Astrocyte (in vitro differentiated cells and primary cell): ENCODE measurements around the gene ANKUB1. TPM values are rescaled to one million over a fixed set of nuclear protein-coding genes. Genes with fewer than 3 reads are reported as not detected.

ENCODE experiments used
- DNase-seq: peaks from one replicate; pipeline ENCODE4 v3.0.0-alpha.2; 2010; ENCODE audit warnings: low read depth
- FAIRE-seq: peaks from 2 replicates; lab custom pipeline; 2011; peaks lifted over from hg19 to GRCh38; lab: Jason Lieb, UNC
- H2AFZ ChIP-seq: 2 replicates; pipeline ENCODE4 v1.6.0; 2012; ENCODE audit warnings: low read depth, low read length, inconsistent platforms
- H3K27ac ChIP-seq: 2 replicates; pipeline ENCODE4 v1.5.1; 2011; ENCODE audit warnings: low read depth, low read length, inconsistent platforms
- H3K27me3 ChIP-seq: 2 replicates; pipeline ENCODE4 v1.6.0; 2011; ENCODE audit warnings: low read length, inconsistent platforms; ENCODE audit not compliant: insufficient read depth
- H3K36me3 ChIP-seq: 2 replicates; pipeline ENCODE4 v1.5.1; 2011; ENCODE audit warnings: low read length, inconsistent platforms; ENCODE audit not compliant: insufficient read depth
- H3K4me1 ChIP-seq: 2 replicates; pipeline ENCODE4 v1.5.1; 2011; ENCODE audit warnings: low read length, inconsistent platforms; ENCODE audit not compliant: insufficient read depth
- H3K4me2 ChIP-seq: 2 replicates; pipeline ENCODE4 v1.6.0; 2012; ENCODE audit warnings: low read length, inconsistent platforms
- H3K4me3 ChIP-seq: 2 replicates; pipeline ENCODE4 v1.5.1; 2011; ENCODE audit warnings: low read depth, mild to moderate bottlenecking, low read length, inconsistent platforms; ENCODE audit not compliant: insufficient read depth
- H3K79me2 ChIP-seq: 2 replicates; pipeline ENCODE4 v1.6.0; 2012; ENCODE audit warnings: mild to moderate bottlenecking, low read length, inconsistent platforms; ENCODE audit not compliant: insufficient read depth
- H3K9ac ChIP-seq: 2 replicates; pipeline ENCODE4 v1.6.0; 2012; ENCODE audit warnings: mild to moderate bottlenecking, low read length, inconsistent platforms
- H3K9me3 ChIP-seq: 2 replicates; pipeline ENCODE4 v1.5.1; 2012; ENCODE audit warnings: low read depth, mild to moderate bottlenecking, low read length, inconsistent platforms; ENCODE audit not compliant: insufficient read depth
- H4K20me1 ChIP-seq: 2 replicates; pipeline ENCODE4 v1.6.0; 2012; ENCODE audit warnings: low read length, inconsistent platforms; ENCODE audit not compliant: insufficient read depth
- H3K27ac Mint-ChIP-seq: one replicate; pipeline ENCODE4 v1.8.0; 2021; ENCODE audit warnings: mild to moderate bottlenecking, mixed read lengths; ENCODE audit not compliant: unreplicated experiment
- H3K27me3 Mint-ChIP-seq: one replicate; pipeline ENCODE4 v1.8.0; 2021; ENCODE audit warnings: low read depth, mixed read lengths; ENCODE audit not compliant: unreplicated experiment
- H3K36me3 Mint-ChIP-seq: one replicate; pipeline ENCODE4 v1.8.0; 2021; ENCODE audit warnings: low read depth, mixed read lengths; ENCODE audit not compliant: unreplicated experiment
- H3K4me1 Mint-ChIP-seq: one replicate; pipeline ENCODE4 v1.8.0; 2021; ENCODE audit warnings: low read depth, mixed read lengths; ENCODE audit not compliant: unreplicated experiment
- H3K4me3 Mint-ChIP-seq: one replicate; pipeline ENCODE4 v1.8.0; 2021; ENCODE audit warnings: mild to moderate bottlenecking, moderate library complexity, mixed read lengths; ENCODE audit not compliant: unreplicated experiment
- H3K9me3 Mint-ChIP-seq: one replicate; pipeline ENCODE4 v1.8.0; 2021; ENCODE audit warnings: mild to moderate bottlenecking, mixed read lengths; ENCODE audit not compliant: unreplicated experiment
- EZH2 ChIP-seq: IDR thresholded peaks from 2 replicates; pipeline ENCODE4 v1.6.1; 2012; ENCODE audit warnings: mild to moderate bottlenecking, low read length, inconsistent platforms; ENCODE audit not compliant: insufficient read depth
- total RNA-seq: library from RNA; stranded (reverse); gene quantifications from 2 replicates; pipeline ENCODE4 v1.2.1, GENCODE V29; 2021
- TF ChIP-seq, protein P1 (sequence below): IDR thresholded peaks from 2 replicates; pipeline ENCODE4 v1.5.1; 2011; ENCODE audit warnings: low read depth, mild to moderate bottlenecking, inconsistent platforms, low read length, moderate library complexity; ENCODE audit not compliant: insufficient read depth

ANKUB1 gene
- total RNA-seq, 1 donor from 2014 or later: not detected

- Mint-ChIP-seq H3K36me3 (no peaks in the 10 kb centered on the region), H3K27me3 (no peaks in the 10 kb centered on the region), H3K27ac (no peak overlapping the region), H3K9me3 (no peaks in the 10 kb centered on the region), H3K4me1 (peaks cover 30% of the 10 kb centered on the region), H3K4me3 (peak overlapping the region; percentile 94)
- Histone ChIP-seq H3K27me3 (no peaks in the 10 kb centered on the region), H3K4me3 (no peak overlapping the region), H3K36me3 (no peaks in the 10 kb centered on the region), H3K9me3 (no peaks in the 10 kb centered on the region), H3K27ac (no peak overlapping the region), H3K4me1 (peaks cover 15% of the 10 kb centered on the region), H3K79me2 (peaks cover 63% of the 10 kb centered on the region), H4K20me1 (peaks cover 60% of the 10 kb centered on the region), H3K9ac (no peak overlapping the region), H2AFZ (no peak overlapping the region), H3K4me2 (peak overlapping the region; percentile 93)
- no peak for FAIRE-seq
- TF ChIP-seq, protein P1, sequence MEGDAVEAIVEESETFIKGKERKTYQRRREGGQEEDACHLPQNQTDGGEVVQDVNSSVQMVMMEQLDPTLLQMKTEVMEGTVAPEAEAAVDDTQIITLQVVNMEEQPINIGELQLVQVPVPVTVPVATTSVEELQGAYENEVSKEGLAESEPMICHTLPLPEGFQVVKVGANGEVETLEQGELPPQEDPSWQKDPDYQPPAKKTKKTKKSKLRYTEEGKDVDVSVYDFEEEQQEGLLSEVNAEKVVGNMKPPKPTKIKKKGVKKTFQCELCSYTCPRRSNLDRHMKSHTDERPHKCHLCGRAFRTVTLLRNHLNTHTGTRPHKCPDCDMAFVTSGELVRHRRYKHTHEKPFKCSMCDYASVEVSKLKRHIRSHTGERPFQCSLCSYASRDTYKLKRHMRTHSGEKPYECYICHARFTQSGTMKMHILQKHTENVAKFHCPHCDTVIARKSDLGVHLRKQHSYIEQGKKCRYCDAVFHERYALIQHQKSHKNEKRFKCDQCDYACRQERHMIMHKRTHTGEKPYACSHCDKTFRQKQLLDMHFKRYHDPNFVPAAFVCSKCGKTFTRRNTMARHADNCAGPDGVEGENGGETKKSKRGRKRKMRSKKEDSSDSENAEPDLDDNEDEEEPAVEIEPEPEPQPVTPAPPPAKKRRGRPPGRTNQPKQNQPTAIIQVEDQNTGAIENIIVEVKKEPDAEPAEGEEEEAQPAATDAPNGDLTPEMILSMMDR: no peak
- no peak for TF ChIP-seq EZH2
- no peak for DNase-seq
Observed at GRCh38 chr3:149815321-149815720, 23.0 kb upstream of the ANKUB1 start.

- no peak for FAIRE-seq
- H3K4me2 ChIP-seq: peak overlapping the region; percentile 93
- Mint-ChIP-seq H3K9me3 (no peaks in the 10 kb centered on the region), H3K36me3 (no peaks in the 10 kb centered on the region), H3K27ac (peak overlapping the region; percentile 98), H3K27me3 (no peaks in the 10 kb centered on the region), H3K4me1 (peaks cover 30% of the 10 kb centered on the region), H3K4me3 (peak overlapping the region; percentile 94)
- peak overlapping the region; percentile 89 for H3K9ac ChIP-seq
- DNase-seq: peak; percentile 39
- H3K27me3 ChIP-seq: no peaks in the 10 kb centered on the region
- H3K27ac ChIP-seq: peak overlapping the region; percentile 94
- H4K20me1 ChIP-seq: peaks cover 49% of the 10 kb centered on the region
- no peaks in the 10 kb centered on the region for H3K9me3 ChIP-seq
- no peaks in the 10 kb centered on the region for H3K36me3 ChIP-seq
- H3K4me1 ChIP-seq: peaks cover 15% of the 10 kb centered on the region
- peaks cover 53% of the 10 kb centered on the region for H3K79me2 ChIP-seq
- peak overlapping the region; percentile 98 for H2AFZ ChIP-seq
- H3K4me3 ChIP-seq: peak overlapping the region; percentile 89
- TF ChIP-seq, protein P1: no peak
- TF ChIP-seq EZH2: no peak
Observed at GRCh38 chr3:149813367-149814281, 21.3 kb upstream of the ANKUB1 start.
